CD14-positive monocyte (primary cell): Measurements from ENCODE around the gene SOCS1. TPM values are rescaled to one million over a fixed set of nuclear protein-coding genes. Genes with fewer than 3 reads are reported as not detected.

Source experiments
- DNase-seq, 3 donors: peaks; one replicate each; pipeline ENCODE4 v3.0.0-alpha.2; 2011 to 2022
- H2AFZ ChIP-seq: 2 replicates; pipeline ENCODE4 v1.6.0; 2012; ENCODE audit warnings: mild to moderate bottlenecking, low read depth, low read length, inconsistent platforms; ENCODE audit not compliant: insufficient read depth, poor library complexity, severe bottlenecking
- H3K27ac ChIP-seq, 2 donors: 1 replicate in 1 of 2; 2 replicates in 1 of 2; pipeline ENCODE4 v1.5.1; 2012 to 2013; ENCODE audit warnings: low read length in 2 of 2, control low read depth in 1 of 2, inconsistent platforms in 1 of 2, low read depth in 1 of 2, mild to moderate bottlenecking in 1 of 2
- H3K27me3 ChIP-seq, 2 donors: one replicate each; pipeline versions ENCODE4 v1.6.0 to v1.6.1; 2011 to 2013; ENCODE audit warnings: low read length in 2 of 2; ENCODE audit not compliant: control insufficient read depth in 2 of 2, insufficient read depth in 2 of 2
- H3K36me3 ChIP-seq, 2 donors: replicated peaks in 1 of 2; 1 replicate in 1 of 2; 2 replicates in 1 of 2; pipeline versions ENCODE4 v1.5.1 to v1.6.1; 2012 to 2013; ENCODE audit warnings: low read length in 2 of 2, control low read depth in 1 of 2, inconsistent platforms in 1 of 2, mild to moderate bottlenecking in 1 of 2; ENCODE audit not compliant: insufficient read depth in 2 of 2, control insufficient read depth in 1 of 2
- H3K4me1 ChIP-seq, 2 donors: 1 replicate in 1 of 2; 2 replicates in 1 of 2; pipeline versions ENCODE4 v1.5.1 to v1.6.1; 2012 to 2013; ENCODE audit warnings: low read length in 2 of 2, control low read depth in 1 of 2, inconsistent platforms in 1 of 2, mild to moderate bottlenecking in 1 of 2, moderate library complexity in 1 of 2; ENCODE audit not compliant: insufficient read depth in 2 of 2, control insufficient read depth in 1 of 2
- H3K4me2 ChIP-seq: replicated peaks from 2 replicates; pipeline ENCODE3; 2012; ENCODE audit warnings: low read length, moderate library complexity, mild to moderate bottlenecking; ENCODE audit not compliant: poor library complexity, severe bottlenecking; ENCODE audit errors: extremely low read depth
- H3K4me3 ChIP-seq, 3 experiments: fragments of 200-600 bp in 1 of 3; sonication (generic) in 1 of 3; replicated peaks in 1 of 3; 1 replicate in 2 of 3; 2 replicates in 1 of 3; pipeline ENCODE4 v1.5.1; 2011 to 2013; ENCODE audit warnings: low read length in 3 of 3, mild to moderate bottlenecking in 3 of 3, control low read depth in 2 of 3, low read depth in 2 of 3, inconsistent platforms in 1 of 3, moderate library complexity in 1 of 3
- H3K79me2 ChIP-seq: 2 replicates; pipeline ENCODE4 v1.6.0; 2012; ENCODE audit warnings: mild to moderate bottlenecking, control low read depth, inconsistent platforms, low read length, moderate library complexity; ENCODE audit not compliant: insufficient read depth
- H3K9ac ChIP-seq: 2 replicates; pipeline ENCODE4 v1.6.0; 2017; ENCODE audit warnings: low read length, mild to moderate bottlenecking; ENCODE audit not compliant: insufficient read depth, poor library complexity, severe bottlenecking
- H3K9me3 ChIP-seq, 2 donors: replicated peaks in 1 of 2; 1 replicate in 1 of 2; 2 replicates in 1 of 2; pipeline versions ENCODE4 v1.5.1 to v1.6.1; 2012 to 2013; ENCODE audit warnings: low read length in 2 of 2, control low read depth in 1 of 2; ENCODE audit not compliant: control insufficient read depth in 1 of 2, insufficient read depth in 1 of 2
- H4K20me1 ChIP-seq: 2 replicates; pipeline ENCODE4 v1.6.0; 2012; ENCODE audit warnings: mild to moderate bottlenecking, low read length, control low read depth, moderate library complexity; ENCODE audit not compliant: insufficient read depth
- H3K27ac Mint-ChIP-seq, 7 donors: one replicate each; pipeline ENCODE4 v1.8.0; 2020; ENCODE audit warnings: mild to moderate bottlenecking in 7 of 7, mixed read lengths in 7 of 7, moderate library complexity in 6 of 7, inconsistent platforms in 2 of 7
- H3K27me3 Mint-ChIP-seq, 3 donors: one replicate each; pipeline ENCODE4 v1.8.0; 2021 to 2022; ENCODE audit warnings: low read depth in 3 of 3, mild to moderate bottlenecking in 3 of 3, mixed read lengths in 3 of 3, moderate library complexity in 3 of 3, inconsistent platforms in 1 of 3
- H3K36me3 Mint-ChIP-seq, 2 donors: one replicate each; pipeline ENCODE4 v1.8.0; 2020; ENCODE audit warnings: mixed read lengths in 2 of 2, inconsistent platforms in 1 of 2, mild to moderate bottlenecking in 1 of 2
- H3K4me1 Mint-ChIP-seq: one replicate; pipeline ENCODE4 v1.8.0; 2020; ENCODE audit warnings: mild to moderate bottlenecking, mixed read lengths
- H3K4me3 Mint-ChIP-seq, 2 donors: one replicate each; pipeline ENCODE4 v1.8.0; 2020; ENCODE audit warnings: mild to moderate bottlenecking in 2 of 2, mixed read lengths in 2 of 2, moderate library complexity in 1 of 2
- H3K9me3 Mint-ChIP-seq, 7 donors: one replicate each; pipeline ENCODE4 v1.8.0; 2020 to 2022; ENCODE audit warnings: mixed read lengths in 7 of 7, mild to moderate bottlenecking in 6 of 7, moderate library complexity in 6 of 7, inconsistent platforms in 2 of 7
- WGBS: methylation state at CpG from one replicate; pipeline ENCODE4 v1.1.5; 2013; ENCODE audit warnings: missing lambda C conversion rate; ENCODE audit not compliant: insufficient coverage; 5-methylcytosine and 5-hydroxymethylcytosine counted together
- intact Hi-C, 2 donors: fragments of 100-400 bp; cut with micrococcal nuclease; formaldehyde crosslinking; loops; one replicate each; pipeline versions ENCODE4 v1.15.0 to v1.15.1; 2023
- polyA plus RNA-seq, 3 donors: library from polyadenylated mRNA; depleted of rRNA in 1 of 3; unstranded in 2 of 3; stranded (reverse) in 1 of 3; fragments of 300-500 nt in 2 of 3; fragments of >200 nt in 1 of 3; fragmentation: Illumina TruSeq in 2 of 3; gene quantifications; 1 replicate in 2 of 3; 2 replicates in 1 of 3; pipeline ENCODE4 v1.2.3, GENCODE V29; 2012 to 2021
- TF ChIP-seq, protein P1 (sequence below): fragments of 200-600 bp; IDR thresholded peaks from one replicate; pipeline ENCODE4 v1.8.0; 2022; ENCODE audit warnings: antibody characterized with exemption, mild to moderate bottlenecking

SOCS1 gene
- polyA plus RNA-seq, 3 donors: 0.13 to 2.3 (median 0.35) TPM

- TF ChIP-seq, protein P1, sequence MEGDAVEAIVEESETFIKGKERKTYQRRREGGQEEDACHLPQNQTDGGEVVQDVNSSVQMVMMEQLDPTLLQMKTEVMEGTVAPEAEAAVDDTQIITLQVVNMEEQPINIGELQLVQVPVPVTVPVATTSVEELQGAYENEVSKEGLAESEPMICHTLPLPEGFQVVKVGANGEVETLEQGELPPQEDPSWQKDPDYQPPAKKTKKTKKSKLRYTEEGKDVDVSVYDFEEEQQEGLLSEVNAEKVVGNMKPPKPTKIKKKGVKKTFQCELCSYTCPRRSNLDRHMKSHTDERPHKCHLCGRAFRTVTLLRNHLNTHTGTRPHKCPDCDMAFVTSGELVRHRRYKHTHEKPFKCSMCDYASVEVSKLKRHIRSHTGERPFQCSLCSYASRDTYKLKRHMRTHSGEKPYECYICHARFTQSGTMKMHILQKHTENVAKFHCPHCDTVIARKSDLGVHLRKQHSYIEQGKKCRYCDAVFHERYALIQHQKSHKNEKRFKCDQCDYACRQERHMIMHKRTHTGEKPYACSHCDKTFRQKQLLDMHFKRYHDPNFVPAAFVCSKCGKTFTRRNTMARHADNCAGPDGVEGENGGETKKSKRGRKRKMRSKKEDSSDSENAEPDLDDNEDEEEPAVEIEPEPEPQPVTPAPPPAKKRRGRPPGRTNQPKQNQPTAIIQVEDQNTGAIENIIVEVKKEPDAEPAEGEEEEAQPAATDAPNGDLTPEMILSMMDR: no peak
- H3K4me3 ChIP-seq: no peak overlapping the region
- no peaks in the 10 kb centered on the region for H3K79me2 ChIP-seq
- no peak overlapping the region for H3K27ac ChIP-seq
- no peak overlapping the region for H3K27ac Mint-ChIP-seq
- no peak for DNase-seq
- H3K36me3 Mint-ChIP-seq: no peaks in the 10 kb centered on the region
- peaks cover 7 to 9% of the 10 kb centered on the region in 2 donors for H3K4me1 ChIP-seq
- peaks cover 0 to 2% (median 0%) of the 10 kb centered on the region in 7 donors for H3K9me3 Mint-ChIP-seq
- H3K27me3 Mint-ChIP-seq: peaks cover 3 to 8% (median 5%) of the 10 kb centered on the region in 3 donors
- H3K27me3 ChIP-seq: no peaks in the 10 kb centered on the region
- no peak overlapping the region for H2AFZ ChIP-seq
- intact Hi-C loops: no loop called here
- no peak overlapping the region for H3K9ac ChIP-seq
- no peaks in the 10 kb centered on the region for H4K20me1 ChIP-seq
- WGBS: 89% methylated on average over 2 of the region's 5 CpGs
- H3K4me2 ChIP-seq: no peak overlapping the region
- H3K4me3 Mint-ChIP-seq: no peak overlapping the region
- H3K4me1 Mint-ChIP-seq: peaks cover 11% of the 10 kb centered on the region
- no peaks in the 10 kb centered on the region for H3K36me3 ChIP-seq
- no peaks in the 10 kb centered on the region for H3K9me3 ChIP-seq
Observed at GRCh38 chr16:11241480-11242204, 14.4 kb downstream of the SOCS1 start.

DNA sequence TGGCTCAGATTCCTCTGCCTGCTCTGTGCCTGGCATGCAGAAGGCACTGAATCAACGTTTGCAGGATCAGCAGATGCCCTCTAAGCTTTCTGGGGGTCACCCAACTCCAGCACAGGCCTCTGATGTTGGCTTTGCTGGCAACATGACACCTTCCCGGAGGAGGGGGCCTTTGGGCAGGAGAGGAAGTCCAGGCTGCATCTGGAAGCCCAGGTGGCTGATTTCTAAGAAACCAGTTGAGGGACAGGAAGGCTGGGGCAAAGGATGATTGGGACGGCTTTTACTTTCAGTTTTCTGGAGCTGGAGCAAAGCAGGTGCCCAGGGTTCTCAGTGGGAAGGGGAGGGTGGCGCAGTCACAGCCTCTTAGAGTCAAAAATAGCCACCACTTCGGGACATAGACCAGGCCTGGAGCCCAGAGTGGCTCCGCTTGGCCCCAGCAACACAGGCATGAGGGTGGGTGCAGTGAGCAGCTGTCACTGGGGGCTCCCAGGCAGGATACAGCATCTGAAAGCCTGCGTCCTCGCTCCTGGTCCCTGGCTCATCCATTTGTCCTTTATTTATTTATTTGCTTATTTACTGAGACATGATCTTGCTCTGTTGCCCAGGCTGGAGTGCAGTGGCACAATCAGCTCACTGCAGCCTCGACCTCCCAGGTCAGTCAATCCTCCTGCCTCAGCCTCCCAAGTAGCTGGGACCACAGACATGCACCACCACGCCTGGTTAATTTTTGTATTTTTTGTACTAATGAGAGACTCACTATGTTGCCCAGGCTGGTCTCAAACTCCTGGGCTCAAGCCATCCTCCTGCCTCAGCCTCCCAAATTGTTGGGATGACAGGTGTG lies 15.1 kb downstream of the SOCS1 start:
- no peak for DNase-seq
- no peak overlapping the region for H2AFZ ChIP-seq
- 33% methylated on average over 6 of the region's 10 CpGs for WGBS
- no peak overlapping the region for H3K9ac ChIP-seq
- H3K4me2 ChIP-seq: no peak overlapping the region
- no peaks in the 10 kb centered on the region for H4K20me1 ChIP-seq
- H3K27ac Mint-ChIP-seq: no peak overlapping the region
- H3K79me2 ChIP-seq: no peaks in the 10 kb centered on the region
- no peaks in the 10 kb centered on the region for H3K36me3 ChIP-seq
- H3K27me3 ChIP-seq: no peaks in the 10 kb centered on the region
- no peak overlapping the region for H3K4me3 Mint-ChIP-seq
- H3K4me1 ChIP-seq: peaks cover 10 to 16% of the 10 kb centered on the region in 2 donors
- peaks cover 14% of the 10 kb centered on the region for H3K4me1 Mint-ChIP-seq
- intact Hi-C loops: no loop called here
- no peaks in the 10 kb centered on the region for H3K36me3 Mint-ChIP-seq
- H3K9me3 ChIP-seq: no peaks in the 10 kb centered on the region
- TF ChIP-seq, protein P1: no peak
- peaks cover 0 to 2% (median 0%) of the 10 kb centered on the region in 7 donors for H3K9me3 Mint-ChIP-seq
- no peak overlapping the region for H3K4me3 ChIP-seq
- H3K27ac ChIP-seq: no peak overlapping the region
- H3K27me3 Mint-ChIP-seq: peaks cover 3 to 8% (median 5%) of the 10 kb centered on the region in 3 donors
